ENCODE results near the gene UBTF.

UBTF gene

GRCh38 chr17:44197980-44198720 lies 21.3 kb downstream of the UBTF start:
- DNase-seq (ENCODE audit: low spot score) = peak; percentile 82

GRCh38 chr17:44197107-44197506 lies 22.4 kb downstream of the UBTF start:
- no peak for DNase-seq (ENCODE audit: low spot score)

- DNase-seq (ENCODE audit: low spot score) = no peak
Observed at GRCh38 chr17:44193326-44194084, 26.0 kb downstream of the UBTF start.

GRCh38 chr17:44192750-44193149 lies 26.7 kb downstream of the UBTF start:
- no peak for DNase-seq (ENCODE audit: low spot score)

GRCh38 chr17:44191941-44192496 lies 27.5 kb downstream of the UBTF start:
- DNase-seq (ENCODE audit: low spot score) = no peak

- DNase-seq (ENCODE audit: low spot score) = no peak
Observed at GRCh38 chr17:44191369-44191768, 28.1 kb downstream of the UBTF start.

GRCh38 chr17:44190481-44190880 lies 29.0 kb downstream of the UBTF start:
- no peak for DNase-seq (ENCODE audit: low spot score)

- DNase-seq (ENCODE audit: low spot score) = no peak
Observed at GRCh38 chr17:44188576-44189403, 30.7 kb downstream of the UBTF start.

- no peak for DNase-seq (ENCODE audit: low spot score)
Observed at GRCh38 chr17:44187131-44187899, 32.2 kb downstream of the UBTF start.

- DNase-seq (ENCODE audit: low spot score) = peak; percentile 100
Observed at GRCh38 chr17:44186307-44187130, 33.0 kb downstream of the UBTF start, which contains the start of gene TMUB2. TMUB2 (plus strand) TSS chr17:44186972; CDS start chr17:44187709, 737 bp downstream.

- no peak for DNase-seq (ENCODE audit: low spot score)
Observed at GRCh38 chr17:44184212-44184810, 35.2 kb downstream of the UBTF start.

- DNase-seq (ENCODE audit: low spot score) = no peak
Observed at GRCh38 chr17:44183024-44183423, 36.5 kb downstream of the UBTF start.

GRCh38 chr17:44178133-44178532 lies 41.3 kb downstream of the UBTF start:
- DNase-seq (ENCODE audit: low spot score) = no peak

- DNase-seq (ENCODE audit: low spot score) = no peak
Observed at GRCh38 chr17:44177640-44178039, 41.8 kb downstream of the UBTF start.

GRCh38 chr17:44176671-44177501 lies 42.6 kb downstream of the UBTF start:
- DNase-seq (ENCODE audit: low spot score) = no peak

GRCh38 chr17:44176257-44176656 lies 43.2 kb downstream of the UBTF start:
- peak; percentile 65 for DNase-seq (ENCODE audit: low spot score)

GRCh38 chr17:44174427-44174826 lies 45.0 kb downstream of the UBTF start:
- no peak for DNase-seq (ENCODE audit: low spot score)

- DNase-seq (ENCODE audit: low spot score) = no peak
Observed at GRCh38 chr17:44171931-44172455, 47.5 kb downstream of the UBTF start.

Data from hepatic stellate cell (primary cell).